Cardiac muscle cell (in vitro differentiated cells and primary cell): Measurements from ENCODE around the gene DYSF. TPM values are rescaled to one million over a fixed set of nuclear protein-coding genes. Genes with fewer than 3 reads are reported as not detected.
A peak's percentile ranks its signal among the peaks of the same experiment; 100 is the strongest.

Source experiments
- DNase-seq, 2 donors: peaks; one replicate each; pipeline versions ENCODE4 v3.0.0 to v3.0.0-alpha.2; 2010 to 2017; ENCODE audit warnings: low read depth in 1 of 2, low spot score in 1 of 2
- H3K27ac ChIP-seq: fragments of 200-600 bp; sonication (generic); 2 replicates; pipeline ENCODE4 v1.5.1; 2016
- H3K27me3 ChIP-seq: fragments of 200-600 bp; sonication (generic); 2 replicates; pipeline ENCODE4 v1.6.0; 2016; ENCODE audit warnings: control low read depth
- H3K36me3 ChIP-seq: fragments of 200-600 bp; sonication (generic); 2 replicates; pipeline ENCODE4 v1.5.1; 2016; ENCODE audit warnings: control low read depth
- H3K4me1 ChIP-seq: fragments of 200-600 bp; sonication (generic); 2 replicates; pipeline ENCODE4 v1.8.1; 2017; ENCODE audit warnings: low read depth, mild to moderate bottlenecking, mixed run types
- H3K4me3 ChIP-seq: fragments of 200-600 bp; sonication (generic); 2 replicates; pipeline ENCODE4 v1.5.1; 2016; ENCODE audit warnings: mild to moderate bottlenecking
- H3K9me3 ChIP-seq: fragments of 200-600 bp; sonication (generic); 2 replicates; pipeline ENCODE4 v1.5.1; 2017; ENCODE audit warnings: low read depth, mild to moderate bottlenecking, control low read depth
- CTCF ChIP-seq: IDR thresholded peaks from 2 replicates; pipeline ENCODE4 v1.5.1; 2012; ENCODE audit warnings: low read depth, mild to moderate bottlenecking, low read length
- polyA plus RNA-seq: library from polyadenylated mRNA; unstranded; fragments of >200 nt; fragmentation: Nextera tagmentation; extraction: Ambion mirVana; gene quantifications from 2 replicates; pipeline ENCODE4 v1.2.1, GENCODE V29; 2016
- total RNA-seq: library from RNA; depleted of rRNA; stranded (reverse); fragments of >200 nt; gene quantifications from 2 replicates; pipeline ENCODE4 v1.2.3, GENCODE V29; 2016

The DYSF gene
- total and polyA plus RNA-seq, 2 experiments from 2014 or later: 34.6 to 57.4 TPM

- H3K9me3 ChIP-seq: no peaks in the 10 kb centered on the region
- H3K27me3 ChIP-seq: no peaks in the 10 kb centered on the region
- no peak for DNase-seq
- H3K4me3 ChIP-seq: no peak overlapping the region
- H3K27ac ChIP-seq: no peak overlapping the region
- H3K36me3 ChIP-seq: no peaks in the 10 kb centered on the region
- no peaks in the 10 kb centered on the region for H3K4me1 ChIP-seq
- no peak for TF ChIP-seq CTCF
Observed at GRCh38 chr2:71600555-71600954, 147.2 kb downstream of the DYSF start.

GRCh38 chr2:71601136-71602114 lies 148.1 kb downstream of the DYSF start:
- Histone ChIP-seq H3K27me3 (no peaks in the 10 kb centered on the region), H3K4me1 (no peaks in the 10 kb centered on the region), H3K27ac (no peak overlapping the region), H3K9me3 (no peaks in the 10 kb centered on the region), H3K36me3 (no peaks in the 10 kb centered on the region), H3K4me3 (no peak overlapping the region)
- DNase-seq: no peak
- no peak for TF ChIP-seq CTCF

- Histone ChIP-seq H3K36me3 (no peaks in the 10 kb centered on the region), H3K27ac (no peak overlapping the region), H3K27me3 (no peaks in the 10 kb centered on the region), H3K9me3 (no peaks in the 10 kb centered on the region), H3K4me1 (no peaks in the 10 kb centered on the region), H3K4me3 (no peak overlapping the region)
- no peak for TF ChIP-seq CTCF
- no peak for DNase-seq
Observed at GRCh38 chr2:71602115-71602495, 148.7 kb downstream of the DYSF start.

GRCh38 chr2:71602581-71602980 lies 149.2 kb downstream of the DYSF start:
- Histone ChIP-seq H3K4me3 (no peak overlapping the region), H3K27me3 (no peaks in the 10 kb centered on the region), H3K9me3 (no peaks in the 10 kb centered on the region), H3K36me3 (no peaks in the 10 kb centered on the region), H3K27ac (no peak overlapping the region), H3K4me1 (no peaks in the 10 kb centered on the region)
- TF ChIP-seq CTCF: no peak
- DNase-seq: no peak

- no peak for TF ChIP-seq CTCF
- Histone ChIP-seq H3K27me3 (no peaks in the 10 kb centered on the region), H3K9me3 (no peaks in the 10 kb centered on the region), H3K27ac (no peak overlapping the region), H3K4me1 (no peaks in the 10 kb centered on the region), H3K36me3 (no peaks in the 10 kb centered on the region), H3K4me3 (no peak overlapping the region)
- peak in 1 of 2 donors; percentile 50 for DNase-seq
Observed at GRCh38 chr2:71603311-71603811, 150.0 kb downstream of the DYSF start.
